Effector CD8-positive, alpha-beta T cell (primary cell): ENCODE results near the gene SPINT3.

Experiments used
- DNase-seq: peaks from one replicate; lab custom pipeline; 2025; lab: John Stamatoyannopoulos, UW

SPINT3 gene

GRCh38 chr20:45462711-45463509 is 52.5 kb downstream of the SPINT3 start:
- no peak for DNase-seq
